Fibroblast of skin of left quadriceps (primary cell): Measurements from ENCODE around the gene DMAC2L.
"Not testable (repeated sequence)": the region's sequence is repeated elsewhere in the genome, so short reads cannot be mapped to it uniquely, and the experiment has no call there.

Experiments
- DNase-seq, 2 experiments: peaks; one replicate each; pipeline ENCODE4 v3.0.0-alpha.2; 2013; ENCODE audit warnings: low read depth in 2 of 2

The DMAC2L gene

DNA sequence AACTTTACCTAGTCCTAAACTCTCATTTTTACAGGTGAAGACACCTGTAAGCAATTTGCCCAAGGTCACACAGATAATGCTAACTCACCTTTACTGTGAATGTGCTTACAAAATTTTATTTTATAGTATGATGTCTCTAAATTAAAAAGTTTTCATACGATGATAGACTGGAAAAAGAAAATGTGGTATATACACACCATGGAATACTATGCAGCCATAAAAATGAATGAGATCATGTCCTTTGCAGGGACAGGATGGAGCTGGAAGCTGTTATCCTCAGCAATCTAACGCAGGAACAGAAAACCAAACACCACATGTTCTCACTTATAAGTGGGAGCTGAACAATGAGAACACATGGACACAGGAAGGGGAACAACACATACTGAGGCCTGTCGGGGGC lies 44.2 kb downstream of the DMAC2L start:
- DNase-seq, result not testable (repeated sequence)

DNA sequence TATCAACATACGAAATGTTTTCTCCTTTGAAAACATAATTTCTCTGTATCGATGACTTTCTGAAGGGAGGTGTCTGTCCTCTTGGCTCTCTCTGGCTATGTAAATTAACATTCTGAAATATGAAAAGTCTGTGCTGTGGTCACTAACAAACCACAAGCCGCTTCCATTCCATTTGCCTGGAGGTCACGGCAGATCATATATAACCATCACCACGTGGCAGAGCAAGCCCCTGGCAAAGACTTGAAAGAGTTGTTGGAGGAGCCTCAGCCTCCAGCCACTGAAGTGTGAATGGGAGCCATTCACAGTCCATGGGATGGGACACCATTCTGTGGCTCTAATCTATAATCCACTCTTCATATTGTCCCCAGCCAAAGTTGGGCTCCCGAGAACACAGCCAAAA lies 45.0 kb downstream of the DMAC2L start:
- DNase-seq, result no peak

DNA sequence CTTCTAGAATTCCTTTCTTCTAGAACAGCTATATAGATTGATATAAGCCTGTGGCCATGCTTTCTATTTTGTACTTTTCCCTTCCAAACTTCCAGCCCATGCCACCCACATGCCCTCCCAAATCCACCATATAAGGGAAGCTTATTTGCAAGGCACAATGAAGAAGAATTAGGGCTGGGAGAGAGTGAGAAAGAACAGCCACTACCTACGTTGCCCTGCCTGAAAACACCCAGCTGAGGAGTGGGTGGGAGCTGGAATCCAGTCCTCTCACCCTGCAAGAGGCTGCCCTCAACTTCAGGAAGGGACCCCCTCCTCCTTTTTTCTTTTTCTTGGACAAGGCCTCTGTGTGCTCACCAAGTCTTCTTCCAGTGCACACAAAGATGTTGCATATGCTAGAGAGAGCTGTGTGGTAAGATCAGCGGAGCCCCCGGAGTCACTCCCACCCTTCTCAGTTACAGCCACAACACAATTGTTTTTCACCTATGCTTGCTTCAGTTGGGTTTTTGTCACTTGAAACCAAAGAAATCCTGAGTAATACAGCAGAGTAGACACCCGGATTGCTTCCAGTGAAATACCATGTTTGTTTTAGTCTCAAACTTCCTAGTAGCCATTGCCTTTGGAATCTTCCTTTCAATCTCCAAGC lies 45.8 kb downstream of the DMAC2L start:
- DNase-seq, result no peak

DNA sequence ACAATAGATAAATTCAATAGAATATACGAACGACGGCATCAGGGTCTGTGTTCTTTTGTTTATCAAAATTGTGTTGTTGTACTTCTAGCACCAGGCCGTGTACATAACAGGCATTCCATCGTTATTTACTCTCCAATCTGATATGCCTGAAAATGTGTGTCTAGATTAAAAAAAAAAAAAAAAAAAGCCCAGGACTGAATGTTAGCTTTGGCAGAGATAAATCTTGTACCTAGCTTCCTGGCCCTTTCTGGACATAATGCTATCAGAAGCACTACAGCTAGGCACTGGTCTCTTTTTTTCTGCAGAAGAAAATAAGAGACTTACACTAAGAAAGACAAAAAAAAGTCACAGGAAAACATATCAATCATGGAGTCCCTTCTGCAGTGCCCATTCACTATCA lies 47.5 kb downstream of the DMAC2L start:
- no peak for DNase-seq

DNA sequence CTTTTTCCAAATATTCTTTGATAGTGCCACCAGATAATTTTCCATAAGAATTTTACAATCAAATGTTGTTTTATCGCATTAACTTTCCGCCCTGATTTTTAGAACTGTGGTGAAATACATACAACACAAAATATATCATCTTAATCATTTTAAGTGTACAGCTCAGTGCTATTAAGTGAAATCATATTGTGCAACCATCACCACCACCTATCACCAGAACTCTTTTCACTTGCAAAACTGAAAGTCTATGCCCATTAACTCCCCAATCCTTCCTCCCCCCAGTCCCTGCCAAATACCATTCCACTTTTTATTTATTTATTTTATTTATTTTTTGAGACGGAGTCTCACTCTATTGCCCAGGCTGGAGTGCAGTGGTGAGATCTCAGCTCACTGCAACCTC lies 48.0 kb downstream of the DMAC2L start:
- no peak for DNase-seq

DNA sequence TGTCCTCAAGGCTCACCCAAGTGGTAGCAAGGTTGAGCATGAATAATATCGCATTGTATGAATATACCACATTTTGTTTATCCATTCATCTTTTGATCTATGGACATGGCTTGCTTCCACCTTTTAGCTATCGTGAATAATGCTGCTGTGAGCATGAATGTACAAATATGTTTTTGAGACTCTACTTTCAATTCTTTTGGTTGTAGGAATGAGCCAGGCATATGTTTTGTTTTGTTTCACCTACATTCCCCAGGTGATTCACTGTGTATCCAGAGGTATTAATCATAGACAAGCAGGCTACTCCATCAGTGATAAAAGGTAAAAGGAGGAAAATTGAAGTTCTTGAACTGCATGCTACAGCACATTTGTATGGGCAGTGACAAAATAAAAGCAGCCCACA lies 48.7 kb downstream of the DMAC2L start:
- DNase-seq, result no peak

DNA sequence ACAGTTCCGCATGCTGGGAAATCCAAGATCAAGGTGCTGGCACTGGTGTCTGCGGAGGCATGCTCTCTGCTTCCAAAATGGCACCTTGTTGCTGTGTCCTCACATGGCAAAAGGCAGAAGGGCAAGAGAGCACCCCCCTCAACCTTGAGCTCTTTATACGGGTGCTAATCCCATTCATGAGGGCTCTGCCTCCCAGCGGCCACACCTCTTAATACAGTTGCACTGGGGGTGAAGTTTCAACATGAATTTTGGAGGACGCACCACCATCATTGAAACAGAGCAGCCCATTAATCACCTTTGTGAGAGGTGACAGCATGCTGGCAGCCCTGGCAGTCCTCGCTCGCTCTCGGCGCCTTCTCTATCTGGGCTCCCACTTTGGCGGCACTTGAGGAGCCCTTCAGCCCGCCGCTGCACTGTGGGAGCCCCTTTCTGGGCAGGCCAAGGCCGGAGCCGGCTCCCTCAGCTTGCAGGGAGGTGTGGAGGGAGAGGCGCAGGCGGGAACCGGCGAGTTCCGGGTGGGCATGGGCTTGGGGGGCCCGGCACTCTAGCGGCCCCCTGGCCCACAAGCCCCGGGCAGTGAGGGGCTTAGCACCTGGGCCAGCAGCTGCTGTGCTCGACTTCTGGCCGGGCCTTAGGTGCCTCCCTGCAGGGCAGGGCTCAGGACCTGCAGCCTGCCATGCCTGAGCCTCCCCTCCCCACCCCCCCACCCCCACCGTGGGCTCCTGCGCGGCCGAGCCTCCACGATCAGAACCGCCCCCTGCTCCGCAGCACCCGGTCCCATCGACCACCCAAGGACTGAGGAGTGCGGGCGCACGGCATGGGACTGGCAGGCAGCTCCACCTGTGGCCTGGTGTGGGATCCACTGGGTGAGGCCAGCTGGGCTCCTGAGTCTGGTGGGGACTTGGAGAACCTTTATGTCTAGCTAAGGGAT lies 49.6 kb downstream of the DMAC2L start:
- DNase-seq, result not testable (repeated sequence)

DNA sequence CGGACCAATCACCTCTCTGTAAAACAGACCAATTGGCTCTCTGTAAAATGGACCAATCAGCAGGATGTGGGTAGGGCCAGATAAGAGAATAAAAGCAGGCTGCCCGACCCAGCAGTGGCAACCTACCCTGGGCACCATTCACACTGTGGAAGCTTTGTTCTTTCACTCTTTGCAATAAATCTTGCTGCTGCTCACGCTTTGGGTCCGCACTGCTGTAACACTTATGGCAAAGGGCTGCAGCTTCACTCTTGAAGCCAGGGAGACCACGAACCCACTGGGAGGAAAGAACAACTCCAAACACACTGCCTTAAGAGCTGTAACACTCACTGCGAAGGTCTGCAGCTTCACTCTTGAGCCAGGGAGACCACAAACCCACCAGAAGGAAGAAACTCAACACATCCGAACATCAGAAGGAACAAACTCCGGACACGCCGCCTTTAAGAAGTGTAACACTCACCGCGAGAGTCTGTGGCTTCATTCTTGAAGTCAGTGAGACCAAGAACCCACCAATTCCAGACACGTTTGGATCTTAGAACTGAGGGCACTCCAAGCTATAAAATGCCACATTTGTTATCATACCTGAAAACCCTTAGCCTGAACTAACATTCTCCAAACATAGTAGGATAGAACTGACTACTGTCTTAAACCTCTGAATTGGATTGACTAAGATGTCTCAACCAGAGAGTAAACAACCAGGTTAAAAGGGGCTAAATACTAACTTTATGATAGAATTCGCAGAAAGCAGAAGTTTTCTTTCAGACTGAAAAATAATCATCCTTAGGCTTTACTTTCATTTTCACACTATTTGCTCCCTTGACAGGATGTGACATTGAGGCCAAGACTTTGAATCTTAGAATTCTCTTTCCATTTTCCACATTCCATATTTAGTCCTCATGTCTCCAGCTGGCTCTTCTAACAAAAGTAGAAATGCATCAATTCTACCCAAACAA lies 50.9 kb downstream of the DMAC2L start:
- no peak for DNase-seq

DNA sequence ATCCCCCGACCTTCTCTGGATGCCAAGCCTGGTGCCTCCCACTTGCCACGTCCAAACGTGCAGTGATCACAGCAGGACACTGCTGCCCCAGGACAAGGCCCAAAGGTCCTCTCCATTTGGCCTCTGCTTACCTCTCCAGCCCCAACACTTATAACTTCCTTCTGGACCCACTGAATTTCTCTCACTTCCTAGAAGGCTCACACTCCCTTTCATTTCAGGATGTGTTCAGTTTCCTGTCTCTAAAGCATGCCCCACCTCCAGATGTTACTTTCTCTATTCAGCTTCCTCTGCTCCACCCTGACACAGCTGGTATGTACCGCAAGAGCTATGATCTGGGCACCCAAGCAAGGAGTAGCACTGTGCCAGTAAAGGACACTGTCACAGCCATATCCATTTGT lies 51.6 kb downstream of the DMAC2L start:
- no peak for DNase-seq

DNA sequence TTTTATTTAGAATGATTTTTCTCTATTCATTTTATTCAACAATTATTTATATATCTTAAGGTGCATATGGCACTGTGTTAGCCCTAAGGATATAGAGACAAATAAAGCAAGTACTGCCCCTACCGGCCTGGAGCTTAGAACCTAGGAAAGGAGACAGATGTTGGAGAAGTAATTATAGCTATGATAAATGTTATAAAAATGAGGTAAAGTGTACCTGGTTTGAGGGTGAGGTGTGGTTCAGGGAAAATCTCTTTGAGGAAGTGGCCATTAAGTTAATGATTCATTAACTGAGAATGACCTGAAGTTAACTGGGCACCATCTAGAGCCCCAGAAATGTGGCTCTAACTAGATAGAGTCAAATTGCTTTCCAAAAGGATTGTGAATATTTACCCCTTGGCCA lies 52.7 kb downstream of the DMAC2L start:
- no peak for DNase-seq

DNA sequence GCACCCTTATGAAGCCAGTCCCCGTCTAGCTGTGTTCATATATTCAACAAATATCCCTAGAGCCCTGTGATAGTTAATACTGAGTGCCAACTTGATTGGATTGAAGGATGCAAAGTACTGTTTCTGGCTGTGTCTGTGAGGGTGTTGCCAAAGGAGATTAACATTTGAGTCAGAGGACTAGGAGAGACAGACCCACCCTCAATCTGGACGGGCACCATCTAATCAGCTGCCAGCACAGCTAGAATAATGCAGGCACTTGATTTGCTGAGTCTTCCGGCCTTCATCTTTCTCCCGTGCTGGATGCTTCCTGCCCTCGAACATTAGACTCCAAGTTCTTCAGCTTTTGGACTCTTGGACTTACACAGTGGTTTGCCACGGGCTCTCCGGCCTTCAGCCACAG lies 53.4 kb downstream of the DMAC2L start:
- not testable (repeated sequence) for DNase-seq

DNA sequence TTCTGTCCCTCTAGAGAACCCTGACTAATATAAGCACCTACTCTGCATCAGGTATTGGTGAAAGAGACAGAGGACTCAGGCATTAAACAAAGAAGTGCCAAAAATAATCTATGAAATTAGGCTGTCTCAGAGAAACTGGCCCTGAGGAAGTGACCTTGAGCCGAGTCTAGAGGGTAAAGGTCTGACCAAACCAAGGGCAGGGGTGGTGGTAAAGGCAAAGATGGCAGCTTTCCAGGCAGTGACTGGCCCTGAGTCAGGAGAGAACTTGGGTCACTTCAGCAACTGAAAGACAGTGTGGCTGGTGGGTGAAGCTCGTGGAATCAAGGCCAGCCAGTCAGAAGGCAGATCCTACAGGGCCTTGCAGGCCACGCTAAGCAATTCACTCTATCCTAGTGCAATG lies 54.0 kb downstream of the DMAC2L start:
- DNase-seq, result no peak

DNA sequence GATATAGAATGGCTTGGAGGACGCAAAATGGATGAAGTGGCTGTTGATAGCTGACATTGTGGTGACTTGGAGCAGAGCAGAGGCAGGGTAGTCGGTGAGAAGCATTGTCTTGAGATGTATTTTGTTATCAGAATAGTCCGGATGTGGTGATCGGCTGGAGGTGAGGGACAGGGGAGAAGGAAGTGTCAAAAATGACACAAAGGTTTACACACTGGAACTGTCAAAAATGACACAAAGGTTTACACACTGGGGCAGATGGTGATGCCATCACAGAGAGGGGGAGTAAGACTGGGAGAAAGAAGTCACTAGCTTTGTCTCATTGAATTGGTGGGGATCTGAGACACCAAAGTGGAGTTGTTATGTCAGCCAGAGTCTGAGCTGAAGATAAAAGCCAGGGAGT lies 54.5 kb downstream of the DMAC2L start:
- DNase-seq, result no peak

DNA sequence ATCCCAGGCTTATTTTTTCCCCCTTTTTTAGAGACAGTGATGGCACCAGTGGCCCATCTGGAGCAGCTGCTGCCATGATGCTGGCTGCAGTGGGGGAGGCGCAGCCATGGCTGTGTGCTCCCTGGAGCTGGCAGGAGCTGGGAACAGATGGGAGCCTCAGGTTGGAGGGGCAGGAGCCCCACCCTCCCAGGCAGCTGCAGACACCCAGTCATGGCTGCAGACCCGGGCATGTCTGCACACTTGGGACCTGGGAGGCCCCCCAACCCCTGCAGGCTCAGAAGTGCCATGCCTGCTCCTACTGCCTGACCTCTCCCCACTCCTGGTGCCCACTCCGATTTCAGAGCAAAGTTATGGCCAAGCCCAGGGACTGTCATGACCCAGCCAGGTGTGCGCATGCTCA lies 59.4 kb downstream of the DMAC2L start:
- no peak for DNase-seq

DNA sequence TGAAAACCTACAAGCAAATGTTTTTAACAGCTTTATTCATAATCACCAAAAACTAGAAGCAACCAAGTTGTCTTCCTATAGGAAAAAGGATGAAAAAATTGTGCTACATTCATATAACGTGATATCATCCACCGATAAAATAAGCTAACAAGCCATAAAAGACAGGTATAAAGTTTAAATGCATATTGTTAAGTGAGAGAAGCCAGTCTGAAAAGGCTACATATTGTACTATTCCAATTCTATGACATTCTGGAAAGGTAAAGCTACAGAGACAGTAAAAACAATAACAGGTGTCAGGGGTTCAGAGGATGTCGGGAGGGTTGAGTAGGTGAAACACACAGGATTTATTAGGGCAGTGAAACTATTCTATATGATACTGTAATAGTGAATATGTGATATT lies 61.8 kb downstream of the DMAC2L start:
- DNase-seq, result no peak

DNA sequence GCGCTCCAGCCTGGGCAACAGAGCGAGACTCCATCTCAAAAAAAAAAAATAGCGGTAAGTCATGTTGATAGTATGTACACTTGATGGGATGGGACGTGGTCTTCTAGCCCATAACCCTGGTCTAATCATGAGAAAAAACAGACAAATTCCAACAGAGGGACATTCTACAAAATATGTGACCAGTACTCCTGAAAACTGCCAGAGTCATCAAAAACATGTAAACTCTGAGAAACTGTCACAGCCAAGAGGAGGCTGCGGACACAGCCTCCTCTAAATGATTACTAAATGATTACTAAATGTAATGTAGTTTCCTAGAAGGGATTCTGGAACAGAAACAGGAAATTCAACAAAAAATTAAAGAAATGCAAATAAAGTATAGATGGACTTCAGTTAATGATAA lies 63.6 kb downstream of the DMAC2L start:
- DNase-seq, result no peak
